ENCODE results near the gene NUP214.
"Not testable (repeated sequence)": the region's sequence is repeated elsewhere in the genome, so short reads cannot be mapped to it uniquely, and the experiment has no call there.

DNA sequence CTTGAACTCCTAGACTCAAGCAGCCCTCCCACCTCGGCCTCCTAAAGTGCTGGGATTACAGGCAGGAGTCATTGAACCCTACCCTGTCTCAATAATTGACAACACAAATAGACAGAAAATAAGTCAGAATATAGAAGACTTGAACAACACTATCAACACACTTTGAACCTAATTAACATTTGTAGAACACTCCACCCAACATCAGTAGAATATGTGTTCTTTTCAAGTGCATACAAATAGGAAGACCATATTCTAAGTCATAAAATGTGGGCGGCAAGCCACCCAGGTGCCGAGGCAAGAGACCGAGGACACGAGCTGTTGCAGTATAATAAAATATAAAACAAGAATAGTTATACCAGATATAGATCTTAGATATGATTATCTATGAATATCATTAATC is 118.9 kb downstream of the NUP214 start:
- TF ChIP-seq, protein P1, sequence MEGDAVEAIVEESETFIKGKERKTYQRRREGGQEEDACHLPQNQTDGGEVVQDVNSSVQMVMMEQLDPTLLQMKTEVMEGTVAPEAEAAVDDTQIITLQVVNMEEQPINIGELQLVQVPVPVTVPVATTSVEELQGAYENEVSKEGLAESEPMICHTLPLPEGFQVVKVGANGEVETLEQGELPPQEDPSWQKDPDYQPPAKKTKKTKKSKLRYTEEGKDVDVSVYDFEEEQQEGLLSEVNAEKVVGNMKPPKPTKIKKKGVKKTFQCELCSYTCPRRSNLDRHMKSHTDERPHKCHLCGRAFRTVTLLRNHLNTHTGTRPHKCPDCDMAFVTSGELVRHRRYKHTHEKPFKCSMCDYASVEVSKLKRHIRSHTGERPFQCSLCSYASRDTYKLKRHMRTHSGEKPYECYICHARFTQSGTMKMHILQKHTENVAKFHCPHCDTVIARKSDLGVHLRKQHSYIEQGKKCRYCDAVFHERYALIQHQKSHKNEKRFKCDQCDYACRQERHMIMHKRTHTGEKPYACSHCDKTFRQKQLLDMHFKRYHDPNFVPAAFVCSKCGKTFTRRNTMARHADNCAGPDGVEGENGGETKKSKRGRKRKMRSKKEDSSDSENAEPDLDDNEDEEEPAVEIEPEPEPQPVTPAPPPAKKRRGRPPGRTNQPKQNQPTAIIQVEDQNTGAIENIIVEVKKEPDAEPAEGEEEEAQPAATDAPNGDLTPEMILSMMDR (IDR thresholded peaks at IDR 0.05): not testable (repeated sequence)
- not testable (repeated sequence) for TF ChIP-seq POLR2A (IDR thresholded peaks at IDR 0.05)

All from breast epithelium (tissue), 3 donors.